HCT116 (cell line): ENCODE data around the gene NFKB1.

Experiments used
- POLR2A ChIP-seq: IDR thresholded peaks from 2 replicates; pipeline ENCODE4 v1.7.0; 2011; ENCODE audit warnings: borderline replicate concordance; ENCODE audit not compliant: insufficient read depth, insufficient read length; ENCODE audit errors: extremely low read depth
- TCF7L2 ChIP-seq: IDR thresholded peaks from 2 replicates; pipeline ENCODE4 v1.7.0; 2011; ENCODE audit warnings: borderline replicate concordance, inconsistent platforms; ENCODE audit not compliant: insufficient read depth, insufficient read length; ENCODE audit errors: extremely low read depth
- TF ChIP-seq, protein P1 (sequence below), 3 experiments: fragments of 200-600 bp in 1 of 3; sonication (generic) in 1 of 3; IDR thresholded peaks in 2 of 3; conservative IDR thresholded peaks in 1 of 3; 2 replicates each; pipeline ENCODE4 v1.5.1; 2012 to 2017; ENCODE audit warnings: low read depth in 2 of 3, low read length in 2 of 3, antibody characterized with exemption in 1 of 3, borderline replicate concordance in 1 of 3, control low read depth in 1 of 3, mild to moderate bottlenecking in 1 of 3, mixed read lengths in 1 of 3, mixed run types in 1 of 3, moderate library complexity in 1 of 3; ENCODE audit not compliant: insufficient read depth in 1 of 3

DNA sequence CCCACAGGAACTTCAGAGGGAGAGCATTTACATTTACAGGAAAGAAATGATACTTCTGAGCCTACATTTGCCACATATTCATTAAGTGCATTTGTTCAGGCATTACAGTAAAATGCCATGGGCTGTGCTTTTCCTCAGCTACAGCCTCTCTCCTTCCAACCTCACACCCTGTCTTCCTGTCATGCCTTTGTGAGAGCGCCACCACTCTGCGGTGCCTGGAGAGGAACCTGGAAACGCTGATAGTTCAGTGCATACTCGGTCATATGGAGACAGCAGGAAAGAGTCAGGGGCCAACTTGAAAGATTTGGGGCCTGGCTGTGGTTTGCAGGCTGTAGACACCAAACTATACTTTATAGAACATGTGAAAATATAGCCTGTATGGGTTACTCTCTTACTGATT lies 40.5 kb downstream of the NFKB1 start:
- TF ChIP-seq TCF7L2, result no peak
- TF ChIP-seq, protein P1, sequence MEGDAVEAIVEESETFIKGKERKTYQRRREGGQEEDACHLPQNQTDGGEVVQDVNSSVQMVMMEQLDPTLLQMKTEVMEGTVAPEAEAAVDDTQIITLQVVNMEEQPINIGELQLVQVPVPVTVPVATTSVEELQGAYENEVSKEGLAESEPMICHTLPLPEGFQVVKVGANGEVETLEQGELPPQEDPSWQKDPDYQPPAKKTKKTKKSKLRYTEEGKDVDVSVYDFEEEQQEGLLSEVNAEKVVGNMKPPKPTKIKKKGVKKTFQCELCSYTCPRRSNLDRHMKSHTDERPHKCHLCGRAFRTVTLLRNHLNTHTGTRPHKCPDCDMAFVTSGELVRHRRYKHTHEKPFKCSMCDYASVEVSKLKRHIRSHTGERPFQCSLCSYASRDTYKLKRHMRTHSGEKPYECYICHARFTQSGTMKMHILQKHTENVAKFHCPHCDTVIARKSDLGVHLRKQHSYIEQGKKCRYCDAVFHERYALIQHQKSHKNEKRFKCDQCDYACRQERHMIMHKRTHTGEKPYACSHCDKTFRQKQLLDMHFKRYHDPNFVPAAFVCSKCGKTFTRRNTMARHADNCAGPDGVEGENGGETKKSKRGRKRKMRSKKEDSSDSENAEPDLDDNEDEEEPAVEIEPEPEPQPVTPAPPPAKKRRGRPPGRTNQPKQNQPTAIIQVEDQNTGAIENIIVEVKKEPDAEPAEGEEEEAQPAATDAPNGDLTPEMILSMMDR (IDR thresholded peaks at IDR 0.05 in 2 of 3, conservative IDR thresholded peaks at IDR 0.05 in 1 of 3; ENCODE audit: borderline replicate concordance in 1 of 3, insufficient read depth in 1 of 3, low read depth in 2 of 3, low read length in 2 of 3), result peak; percentile 5 to 35 (median 22); a peak in 2 of 6 replicates
- TF ChIP-seq POLR2A, result no peak
